Right lobe of liver (tissue), 4 donors: ENCODE results near the gene REEP3.

Experiments used
- CTCF ChIP-seq, 4 donors: fragments of 200-600 bp in 3 of 4; fragments of 450-650 bp in 1 of 4; IDR thresholded peaks; one replicate each; pipeline versions ENCODE4 v1.5.1 to v1.8.0; 2016 to 2022; ENCODE audit warnings: antibody characterized with exemption in 4 of 4, mild to moderate bottlenecking in 2 of 4
- POLR2A ChIP-seq: fragments of 450-650 bp; IDR thresholded peaks from one replicate; pipeline ENCODE4 v1.6.1; 2017; ENCODE audit warnings: antibody characterized with exemption, mild to moderate bottlenecking
- donor health status: DM: no; HTN: no; CAD: no.
- donor health status: DM: no; HTN: no; CAD: no.
- donor health status: DM: no; HTN: yes; CAD: no.

- TF ChIP-seq POLR2A (no peak), CTCF (IDR thresholded peaks at IDR 0.05) (no peak)
Measured at GRCh38 chr10:63563623-63564022, 42.4 kb downstream of the REEP3 start.
